ENCODE data around the gene DEPDC5.

Gene DEPDC5

DNA sequence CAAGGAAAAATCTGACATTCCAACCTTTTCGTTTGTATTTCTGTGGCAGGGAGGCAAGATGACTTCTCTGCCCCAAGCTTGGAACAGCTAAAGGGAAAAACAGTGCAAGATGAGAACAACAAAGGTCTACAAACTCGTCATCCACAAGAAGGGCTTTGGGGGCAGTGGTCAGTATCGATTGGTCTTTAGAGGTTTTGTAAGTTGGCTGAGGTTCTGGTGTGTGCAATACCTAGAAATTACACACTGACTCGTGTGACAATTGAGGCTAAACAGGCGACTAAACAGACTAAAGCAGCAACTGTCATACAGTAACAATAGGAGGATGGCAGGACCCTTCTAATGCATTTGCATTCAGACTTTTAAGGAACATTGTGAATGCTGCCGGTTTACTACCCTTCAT lies 994 bp downstream of the DEPDC5 start:
- TF ChIP-seq SIN3A (IDR thresholded peaks at IDR 0.05; ENCODE audit: borderline replicate concordance, insufficient read depth, low read length): no peak

DNA sequence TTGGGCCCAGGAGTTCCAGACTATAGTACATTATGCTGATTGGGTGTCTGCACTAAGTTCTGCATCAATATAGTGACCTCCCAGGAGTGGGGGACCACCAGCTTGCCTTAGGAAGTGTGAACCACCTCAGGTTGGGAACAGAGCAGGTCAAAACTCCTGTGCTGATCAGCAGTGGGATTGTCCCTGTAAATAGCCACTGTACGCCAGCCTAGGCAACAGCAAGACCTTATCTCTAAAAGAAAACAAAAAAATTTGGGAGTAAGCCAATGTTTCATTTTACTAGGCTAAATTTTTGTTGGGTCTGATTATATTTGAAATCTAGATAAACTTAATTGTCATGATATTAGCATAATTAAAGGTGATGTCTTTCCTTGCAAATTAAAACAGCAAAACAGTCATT lies 3.4 kb downstream of the DEPDC5 start:
- TF ChIP-seq FOXP2 (optimal IDR thresholded peaks at IDR 0.05; ENCODE audit: borderline replicate concordance, extremely low read depth, extremely low read length, insufficient read depth): no peak
- no peak for TF ChIP-seq TAF1 (IDR thresholded peaks at IDR 0.05; ENCODE audit: borderline replicate concordance, insufficient read depth, low read length)
- no peak for TF ChIP-seq SIN3A (IDR thresholded peaks at IDR 0.05; ENCODE audit: borderline replicate concordance, insufficient read depth, low read length)
- TF ChIP-seq POLR2AphosphoS5 (IDR thresholded peaks at IDR 0.05; ENCODE audit: low read depth, low read length): no peak
- TF ChIP-seq, protein P1, sequence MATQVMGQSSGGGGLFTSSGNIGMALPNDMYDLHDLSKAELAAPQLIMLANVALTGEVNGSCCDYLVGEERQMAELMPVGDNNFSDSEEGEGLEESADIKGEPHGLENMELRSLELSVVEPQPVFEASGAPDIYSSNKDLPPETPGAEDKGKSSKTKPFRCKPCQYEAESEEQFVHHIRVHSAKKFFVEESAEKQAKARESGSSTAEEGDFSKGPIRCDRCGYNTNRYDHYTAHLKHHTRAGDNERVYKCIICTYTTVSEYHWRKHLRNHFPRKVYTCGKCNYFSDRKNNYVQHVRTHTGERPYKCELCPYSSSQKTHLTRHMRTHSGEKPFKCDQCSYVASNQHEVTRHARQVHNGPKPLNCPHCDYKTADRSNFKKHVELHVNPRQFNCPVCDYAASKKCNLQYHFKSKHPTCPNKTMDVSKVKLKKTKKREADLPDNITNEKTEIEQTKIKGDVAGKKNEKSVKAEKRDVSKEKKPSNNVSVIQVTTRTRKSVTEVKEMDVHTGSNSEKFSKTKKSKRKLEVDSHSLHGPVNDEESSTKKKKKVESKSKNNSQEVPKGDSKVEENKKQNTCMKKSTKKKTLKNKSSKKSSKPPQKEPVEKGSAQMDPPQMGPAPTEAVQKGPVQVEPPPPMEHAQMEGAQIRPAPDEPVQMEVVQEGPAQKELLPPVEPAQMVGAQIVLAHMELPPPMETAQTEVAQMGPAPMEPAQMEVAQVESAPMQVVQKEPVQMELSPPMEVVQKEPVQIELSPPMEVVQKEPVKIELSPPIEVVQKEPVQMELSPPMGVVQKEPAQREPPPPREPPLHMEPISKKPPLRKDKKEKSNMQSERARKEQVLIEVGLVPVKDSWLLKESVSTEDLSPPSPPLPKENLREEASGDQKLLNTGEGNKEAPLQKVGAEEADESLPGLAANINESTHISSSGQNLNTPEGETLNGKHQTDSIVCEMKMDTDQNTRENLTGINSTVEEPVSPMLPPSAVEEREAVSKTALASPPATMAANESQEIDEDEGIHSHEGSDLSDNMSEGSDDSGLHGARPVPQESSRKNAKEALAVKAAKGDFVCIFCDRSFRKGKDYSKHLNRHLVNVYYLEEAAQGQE (IDR thresholded peaks at IDR 0.05; ENCODE audit: insufficient read depth in 1 of 2, low read depth in 2 of 2, low read length in 2 of 2): no peak

DNA sequence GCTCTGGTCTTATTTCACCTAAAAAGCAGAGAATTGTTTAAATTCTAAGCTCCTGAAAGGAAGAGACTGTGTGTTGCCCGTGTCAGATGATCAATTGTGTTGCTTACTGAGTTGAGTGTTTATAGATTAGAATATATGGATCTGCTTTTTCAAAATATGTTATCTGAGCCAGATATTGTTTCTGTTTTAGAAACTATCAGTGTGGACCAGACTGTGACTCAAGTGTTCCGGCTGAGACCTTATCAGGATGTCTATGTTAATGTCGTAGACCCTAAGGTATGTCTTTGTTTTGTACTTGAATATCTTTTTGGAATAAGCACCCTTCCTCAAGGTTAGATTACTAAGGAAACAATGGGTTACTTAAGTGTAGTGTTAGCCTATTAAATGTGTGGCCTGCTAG lies 11.0 kb downstream of the DEPDC5 start:
- TF ChIP-seq FOXP2 (optimal IDR thresholded peaks at IDR 0.05; ENCODE audit: borderline replicate concordance, extremely low read depth, extremely low read length, insufficient read depth) (no peak), SIN3A (IDR thresholded peaks at IDR 0.05; ENCODE audit: borderline replicate concordance, insufficient read depth, low read length) (no peak), POLR2AphosphoS5 (IDR thresholded peaks at IDR 0.05; ENCODE audit: low read depth, low read length) (no peak), TAF1 (IDR thresholded peaks at IDR 0.05; ENCODE audit: borderline replicate concordance, insufficient read depth, low read length) (no peak)
- TF ChIP-seq, protein P1 (IDR thresholded peaks at IDR 0.05; ENCODE audit: insufficient read depth in 1 of 2, low read depth in 2 of 2, low read length in 2 of 2): no peak

DNA sequence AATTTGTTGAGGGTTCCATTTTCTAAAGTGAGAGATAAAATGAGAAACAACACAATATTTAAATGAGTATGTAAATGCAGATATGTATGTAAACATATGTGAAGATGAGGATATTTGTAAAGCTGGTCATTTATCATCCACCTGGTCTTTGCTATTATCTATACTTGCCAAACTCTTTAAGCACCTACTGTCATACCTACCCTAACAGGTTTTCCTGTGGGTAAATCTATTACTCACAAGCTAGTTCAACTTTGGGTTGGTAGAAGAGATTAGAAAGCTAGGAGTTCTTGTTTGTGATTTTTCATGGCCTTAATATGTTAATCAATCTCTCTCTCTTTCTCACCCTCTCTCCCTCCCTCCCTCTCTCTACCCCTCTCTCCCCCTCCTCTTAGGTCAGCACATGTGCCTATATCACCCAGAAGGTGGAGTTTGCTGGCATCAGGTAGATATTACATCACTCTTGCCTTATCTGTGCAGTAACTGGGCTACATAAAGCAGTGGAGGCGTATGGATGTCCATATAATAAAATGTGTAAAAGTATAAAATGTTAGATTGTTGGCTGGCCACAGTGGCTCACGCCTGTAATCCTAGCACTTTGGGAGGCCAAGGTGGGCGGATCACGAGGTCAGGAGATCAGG lies 14.7 kb downstream of the DEPDC5 start:
- no peak for TF ChIP-seq SIN3A (IDR thresholded peaks at IDR 0.05; ENCODE audit: borderline replicate concordance, insufficient read depth, low read length)
- TF ChIP-seq POLR2AphosphoS5 (IDR thresholded peaks at IDR 0.05; ENCODE audit: low read depth, low read length): no peak
- no peak for TF ChIP-seq FOXP2 (optimal IDR thresholded peaks at IDR 0.05; ENCODE audit: borderline replicate concordance, extremely low read depth, extremely low read length, insufficient read depth)
- TF ChIP-seq, protein P1 (IDR thresholded peaks at IDR 0.05; ENCODE audit: insufficient read depth in 1 of 2, low read depth in 2 of 2, low read length in 2 of 2): no peak
- TF ChIP-seq TAF1 (IDR thresholded peaks at IDR 0.05; ENCODE audit: borderline replicate concordance, insufficient read depth, low read length): no peak

DNA sequence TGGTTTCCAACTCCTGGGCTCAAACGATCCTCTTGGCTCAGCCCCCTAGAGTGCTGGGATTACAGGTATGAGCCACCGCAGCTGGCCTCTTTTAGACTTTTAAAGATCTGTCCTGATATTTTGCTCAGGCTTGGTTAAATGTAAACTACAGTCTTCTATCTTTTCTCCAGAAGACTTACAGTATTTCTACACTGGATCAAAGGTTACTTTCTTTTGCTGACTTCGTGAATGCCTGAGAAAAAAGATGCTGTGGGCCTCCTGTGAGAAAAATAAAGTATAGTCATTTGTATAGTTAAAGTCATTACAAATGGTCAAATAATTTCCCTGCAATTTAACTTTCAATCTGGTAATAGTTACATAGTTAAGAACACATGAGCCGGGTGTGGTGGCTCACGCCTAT lies 19.6 kb downstream of the DEPDC5 start:
- TF ChIP-seq SIN3A (IDR thresholded peaks at IDR 0.05; ENCODE audit: borderline replicate concordance, insufficient read depth, low read length) (no peak), TAF1 (IDR thresholded peaks at IDR 0.05; ENCODE audit: borderline replicate concordance, insufficient read depth, low read length) (no peak), FOXP2 (optimal IDR thresholded peaks at IDR 0.05; ENCODE audit: borderline replicate concordance, extremely low read depth, extremely low read length, insufficient read depth) (no peak), POLR2AphosphoS5 (IDR thresholded peaks at IDR 0.05; ENCODE audit: low read depth, low read length) (no peak)
- TF ChIP-seq, protein P1 (IDR thresholded peaks at IDR 0.05; ENCODE audit: insufficient read depth in 1 of 2, low read depth in 2 of 2, low read length in 2 of 2): no peak
